GM10248 (cell line): ENCODE results near the gene CMPK1.

Experiments used
- CTCF ChIA-PET: fragments of 300-600 bp; sonication (Branson Sonifier 250); formaldehyde crosslinking; extraction: SDS; loops from one replicate; lab custom pipeline; 2021; ENCODE audit warnings: antibody characterized with exemption; lab: Yijun Ruan, JAX
- POLR2A ChIA-PET: fragments of 350-650 bp; sonication (Branson Sonifier 250); formaldehyde crosslinking; extraction: SDS; loops from one replicate; lab custom pipeline; 2020; ENCODE audit warnings: antibody characterized with exemption; lab: Yijun Ruan, JAX
- DNase-seq: peaks from one replicate; pipeline ENCODE4 v3.0.0; 2012; ENCODE audit errors: extremely low spot score
- CTCF ChIP-seq: IDR thresholded peaks from 2 replicates; pipeline ENCODE4 v1.5.1; 2012; ENCODE audit warnings: mild to moderate bottlenecking, low read depth; ENCODE audit errors: extremely low read depth, missing control alignments, control extremely low read depth

The CMPK1 gene

GRCh38 chr1:47403321-47403910 is 69.8 kb downstream of the CMPK1 start:
- CTCF ChIA-PET = interaction anchor here (1.0 to 3.9 kb wide), 4 partner anchors 14 to 314 kb away, joined by 3 to 14 read pairs (median 4); no protein-coding TSS in a partner anchor
- no peak for TF ChIP-seq CTCF
- POLR2A ChIA-PET = no interaction called here
- DNase-seq = no peak

- no peak for TF ChIP-seq CTCF
- ChIA-PET POLR2A (no interaction called here), CTCF (interaction anchor here (1.5 to 3.9 kb wide), 3 partner anchors 17 to 32 kb away, joined by 4 to 14 read pairs (median 5); no protein-coding TSS in a partner anchor)
- DNase-seq = no peak
These were observed 72.1 kb downstream of the CMPK1 start for GRCh38 chr1:47405697-47406096.

GRCh38 chr1:47406966-47407365 is 73.4 kb downstream of the CMPK1 start:
- ChIA-PET CTCF (interaction anchor here (1.3 to 2.8 kb wide), 2 partner anchors 18 to 31 kb away, joined by 3 to 11 read pairs; partner anchors contain the start of gene FOXD2), POLR2A (no interaction called here)
- no peak for TF ChIP-seq CTCF
- no peak for DNase-seq

GRCh38 chr1:47407481-47407880 is 73.9 kb downstream of the CMPK1 start:
- POLR2A ChIA-PET = no interaction called here
- DNase-seq = no peak
- TF ChIP-seq CTCF = no peak
- CTCF ChIA-PET = interaction anchor here (1.2 to 2.8 kb wide), 3 partner anchors 18 to 30 kb away, joined by 3 to 11 read pairs (median 5); partner anchors contain the start of gene FOXD2

GRCh38 chr1:47409311-47410067 is 75.9 kb downstream of the CMPK1 start:
- no peak for DNase-seq
- CTCF ChIA-PET = interaction anchor here (2.8 kb wide), 1 partner anchor 20 kb away, joined by 11 read pairs; no protein-coding TSS in a partner anchor
- POLR2A ChIA-PET = no interaction called here
- no peak for TF ChIP-seq CTCF

- DNase-seq = no peak
- ChIA-PET CTCF (no interaction called here), POLR2A (no interaction called here)
- no peak for TF ChIP-seq CTCF
These were observed 76.5 kb downstream of the CMPK1 start for GRCh38 chr1:47410068-47410455.
